ENCODE results near the gene RPUSD1. TPM values are rescaled to one million over a fixed set of nuclear protein-coding genes. Genes with fewer than 3 reads are reported as not detected.
"Not testable (repeated sequence)": the region's sequence is repeated elsewhere in the genome, so short reads cannot be mapped to it uniquely, and the experiment has no call there.

Gene RPUSD1
- total and polyA plus RNA-seq, 2 donors = 16.9 to 20.9 TPM

DNA sequence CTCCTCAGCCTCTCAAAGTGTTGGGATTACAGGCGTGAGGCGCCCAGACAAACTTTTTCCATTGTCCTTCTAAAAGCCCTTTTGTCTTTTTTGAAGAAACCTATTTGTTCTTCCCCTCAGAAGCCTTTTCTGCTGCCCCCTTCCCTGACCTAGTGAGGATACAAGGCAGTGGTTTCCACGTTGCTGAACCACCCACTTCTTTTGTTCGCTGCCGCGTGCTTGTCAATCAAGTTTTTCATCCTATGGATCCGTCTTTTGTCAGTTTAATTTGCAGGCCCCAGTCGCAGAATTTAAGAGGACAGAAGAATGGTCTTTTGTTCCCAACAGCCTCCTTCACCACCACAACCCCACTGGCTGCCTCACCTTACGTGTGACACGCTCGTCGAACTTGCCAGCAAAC lies 32.6 kb upstream of the RPUSD1 start:
- H3K4me3 ChIP-seq (ENCODE audit: low read length in 2 of 2) = no peak overlapping the region
- H3K27ac ChIP-seq (ENCODE audit: low read depth in 1 of 2, low read length in 1 of 2) = no peak overlapping the region
- peaks cover 9 to 41% of the 10 kb centered on the region in 2 donors for H3K27me3 ChIP-seq (ENCODE audit: control insufficient read depth in 2 of 2, insufficient read depth in 1 of 2, low read length in 1 of 2)
- WGBS = 93% methylated on average over 12 of the region's 12 CpGs
- no peaks in the 10 kb centered on the region for H3K36me3 ChIP-seq (ENCODE audit: control insufficient read depth in 2 of 2, insufficient read depth in 2 of 2, low read length in 1 of 2)
- DNase-seq (ENCODE audit: low read depth in 6 of 9, low spot score in 9 of 9) = no peak
- no peaks in the 10 kb centered on the region for H3K9me3 ChIP-seq (ENCODE audit: control insufficient read depth in 2 of 2, insufficient read depth in 1 of 2, low read length in 1 of 2)
- peaks cover 0 to 15% of the 10 kb centered on the region in 2 donors for H3K4me1 ChIP-seq (ENCODE audit: control insufficient read depth in 2 of 2, insufficient read depth in 2 of 2, low read length in 2 of 2)

- not testable (repeated sequence) for H3K9me3 ChIP-seq (ENCODE audit: control insufficient read depth in 2 of 2, insufficient read depth in 1 of 2, low read length in 1 of 2); H3K4me3 ChIP-seq (ENCODE audit: low read length in 2 of 2); H3K36me3 ChIP-seq (ENCODE audit: control insufficient read depth in 2 of 2, insufficient read depth in 2 of 2, low read length in 1 of 2); DNase-seq (ENCODE audit: low read depth in 6 of 9, low spot score in 9 of 9)
- H3K27ac ChIP-seq (ENCODE audit: low read depth in 1 of 2, low read length in 1 of 2) = peak overlapping the region in 1 of 2 donors; percentile 70
- H3K27me3 ChIP-seq (ENCODE audit: control insufficient read depth in 2 of 2, insufficient read depth in 1 of 2, low read length in 1 of 2) = peaks cover 9 to 44% of the 10 kb centered on the region in 2 donors
- WGBS = 43% methylated on average over 10 of the region's 10 CpGs
- H3K4me1 ChIP-seq (ENCODE audit: control insufficient read depth in 2 of 2, insufficient read depth in 2 of 2, low read length in 2 of 2) = peaks cover 0 to 15% of the 10 kb centered on the region in 2 donors
Observed at GRCh38 chr16:820044-820408, 31.8 kb upstream of the RPUSD1 start.

GRCh38 chr16:819336-820043 lies 31.3 kb upstream of the RPUSD1 start:
- Histone ChIP-seq H3K36me3 (ENCODE audit: control insufficient read depth in 2 of 2, insufficient read depth in 2 of 2, low read length in 1 of 2) (no peaks in the 10 kb centered on the region), H3K27me3 (ENCODE audit: control insufficient read depth in 2 of 2, insufficient read depth in 1 of 2, low read length in 1 of 2) (peaks cover 12 to 49% of the 10 kb centered on the region in 2 donors), H3K4me3 (ENCODE audit: low read length in 2 of 2) (peak overlapping the region in 1 of 2 donors; percentile 4), H3K27ac (ENCODE audit: low read depth in 1 of 2, low read length in 1 of 2) (peak overlapping the region in 1 of 2 donors; percentile 70), H3K4me1 (ENCODE audit: control insufficient read depth in 2 of 2, insufficient read depth in 2 of 2, low read length in 2 of 2) (peaks cover 0 to 15% of the 10 kb centered on the region in 2 donors), H3K9me3 (ENCODE audit: control insufficient read depth in 2 of 2, insufficient read depth in 1 of 2, low read length in 1 of 2) (no peaks in the 10 kb centered on the region)
- peak in 2 of 9 donors; percentile 61 to 74 for DNase-seq (ENCODE audit: low read depth in 6 of 9, low spot score in 9 of 9)
- 4% methylated on average over 23 of the region's 23 CpGs for WGBS

DNA sequence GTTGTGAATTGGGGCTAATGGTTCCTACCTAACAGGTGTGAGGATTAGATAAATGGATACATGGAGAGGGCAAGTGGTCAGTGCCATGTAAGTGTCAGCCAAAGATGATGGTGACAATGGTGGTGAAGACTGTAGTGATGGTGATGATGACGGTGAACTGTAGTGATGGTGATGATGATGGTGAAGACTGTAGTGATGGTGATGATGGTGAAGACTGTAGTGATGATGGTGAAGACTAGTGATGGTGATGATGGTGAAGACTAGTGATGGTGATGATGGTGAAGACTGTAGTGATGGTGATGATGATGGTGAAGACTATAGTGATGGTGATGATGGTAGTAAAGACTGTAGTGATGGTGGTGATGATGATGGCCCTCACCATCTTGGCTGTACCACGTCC lies 30.4 kb upstream of the RPUSD1 start:
- WGBS = 89% methylated on average over 2 of the region's 2 CpGs
- Histone ChIP-seq H3K27me3 (ENCODE audit: control insufficient read depth in 2 of 2, insufficient read depth in 1 of 2, low read length in 1 of 2) (peaks cover 21 to 55% of the 10 kb centered on the region in 2 donors), H3K9me3 (ENCODE audit: control insufficient read depth in 2 of 2, insufficient read depth in 1 of 2, low read length in 1 of 2) (no peaks in the 10 kb centered on the region), H3K4me3 (ENCODE audit: low read length in 2 of 2) (no peak overlapping the region), H3K36me3 (ENCODE audit: control insufficient read depth in 2 of 2, insufficient read depth in 2 of 2, low read length in 1 of 2) (no peaks in the 10 kb centered on the region), H3K4me1 (ENCODE audit: control insufficient read depth in 2 of 2, insufficient read depth in 2 of 2, low read length in 2 of 2) (peaks cover 0 to 15% of the 10 kb centered on the region in 2 donors), H3K27ac (ENCODE audit: low read depth in 1 of 2, low read length in 1 of 2) (no peak overlapping the region)
- DNase-seq (ENCODE audit: low read depth in 6 of 9, low spot score in 9 of 9) = no peak

DNA sequence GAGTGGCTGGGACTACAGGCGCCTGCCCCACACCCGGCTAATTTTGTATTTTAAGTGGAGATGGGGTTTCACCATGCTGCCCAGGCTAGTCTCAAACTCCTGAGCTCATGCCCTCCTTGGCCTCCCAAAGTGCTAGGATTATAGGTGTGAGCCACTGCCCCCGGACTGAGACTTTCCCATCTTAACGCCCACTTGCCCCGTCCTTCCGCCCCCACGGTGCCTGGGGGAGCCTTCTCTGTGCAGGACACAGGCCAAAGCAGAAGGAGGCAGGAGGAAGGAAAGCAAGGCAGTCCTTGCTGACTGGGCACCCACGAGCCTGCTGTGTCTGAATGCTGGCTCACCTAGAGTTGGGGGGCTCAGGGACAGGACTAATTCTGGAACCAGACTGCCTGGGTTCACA lies 30.0 kb upstream of the RPUSD1 start:
- H3K9me3 ChIP-seq (ENCODE audit: control insufficient read depth in 2 of 2, insufficient read depth in 1 of 2, low read length in 1 of 2) = no peaks in the 10 kb centered on the region
- H3K4me1 ChIP-seq (ENCODE audit: control insufficient read depth in 2 of 2, insufficient read depth in 2 of 2, low read length in 2 of 2) = peaks cover 0 to 15% of the 10 kb centered on the region in 2 donors
- H3K4me3 ChIP-seq (ENCODE audit: low read length in 2 of 2) = no peak overlapping the region
- no peaks in the 10 kb centered on the region for H3K36me3 ChIP-seq (ENCODE audit: control insufficient read depth in 2 of 2, insufficient read depth in 2 of 2, low read length in 1 of 2)
- H3K27ac ChIP-seq (ENCODE audit: low read depth in 1 of 2, low read length in 1 of 2) = no peak overlapping the region
- no peak for DNase-seq (ENCODE audit: low read depth in 6 of 9, low spot score in 9 of 9)
- H3K27me3 ChIP-seq (ENCODE audit: control insufficient read depth in 2 of 2, insufficient read depth in 1 of 2, low read length in 1 of 2) = peaks cover 25 to 59% of the 10 kb centered on the region in 2 donors
- WGBS = 79% methylated on average over 8 of the region's 8 CpGs

DNA sequence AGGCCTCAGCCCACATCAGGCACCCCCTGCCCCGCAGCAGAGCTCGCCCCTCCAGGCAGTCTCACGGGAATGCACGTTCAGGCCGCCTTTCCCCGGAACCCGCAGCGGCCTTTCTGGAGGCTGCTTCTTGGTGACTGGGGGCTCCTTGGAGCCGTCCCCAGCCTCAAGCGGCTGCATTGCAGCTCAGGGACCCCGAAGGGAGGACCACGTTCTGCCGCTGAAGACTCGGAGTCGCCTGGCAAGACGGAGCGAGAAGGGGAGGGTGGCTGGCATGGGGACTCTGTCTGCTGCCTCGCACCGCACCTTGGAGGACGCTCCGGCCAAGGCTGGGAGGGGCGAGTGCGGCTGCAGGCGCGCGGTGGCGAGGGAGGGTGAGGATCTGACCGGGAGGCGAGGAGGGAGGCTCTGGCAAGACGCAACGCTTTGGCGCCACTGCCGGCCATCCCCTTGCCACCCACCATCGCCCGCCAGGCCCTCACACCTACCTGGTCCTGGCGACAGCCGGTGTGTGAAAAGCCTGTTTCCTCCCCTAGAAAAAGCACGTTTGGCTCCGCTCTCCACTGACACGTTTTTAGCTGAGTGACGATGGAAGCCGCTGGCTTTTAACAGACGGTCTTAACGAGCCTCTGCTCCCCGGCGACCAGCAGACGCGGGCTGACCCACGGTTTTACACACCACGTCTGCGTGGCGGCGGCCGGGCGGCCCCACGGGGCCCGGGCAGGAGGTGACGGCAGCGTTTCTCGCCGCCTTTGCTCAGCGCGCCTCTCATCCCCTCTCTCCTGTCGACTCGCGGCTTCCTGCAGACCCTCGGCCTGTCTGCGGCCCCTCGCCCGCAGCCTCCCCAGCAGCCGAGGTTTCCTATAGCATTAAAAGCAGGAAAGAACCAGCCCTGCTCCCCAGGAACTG lies 29.1 kb upstream of the RPUSD1 start:
- H3K27me3 ChIP-seq (ENCODE audit: control insufficient read depth in 2 of 2, insufficient read depth in 1 of 2, low read length in 1 of 2) = peaks cover 33 to 68% of the 10 kb centered on the region in 2 donors
- no peak overlapping the region for H3K4me3 ChIP-seq (ENCODE audit: low read length in 2 of 2)
- peaks cover 0 to 15% of the 10 kb centered on the region in 2 donors for H3K4me1 ChIP-seq (ENCODE audit: control insufficient read depth in 2 of 2, insufficient read depth in 2 of 2, low read length in 2 of 2)
- peaks cover 0 to 2% of the 10 kb centered on the region in 2 donors for H3K9me3 ChIP-seq (ENCODE audit: control insufficient read depth in 2 of 2, insufficient read depth in 1 of 2, low read length in 1 of 2)
- H3K27ac ChIP-seq (ENCODE audit: low read depth in 1 of 2, low read length in 1 of 2) = no peak overlapping the region
- 63% methylated on average over 71 of the region's 71 CpGs for WGBS
- no peak for DNase-seq (ENCODE audit: low read depth in 6 of 9, low spot score in 9 of 9)
- H3K36me3 ChIP-seq (ENCODE audit: control insufficient read depth in 2 of 2, insufficient read depth in 2 of 2, low read length in 1 of 2) = no peaks in the 10 kb centered on the region

GRCh38 chr16:815861-816260 lies 27.7 kb upstream of the RPUSD1 start:
- Histone ChIP-seq H3K36me3 (ENCODE audit: control insufficient read depth in 2 of 2, insufficient read depth in 2 of 2, low read length in 1 of 2) (no peaks in the 10 kb centered on the region), H3K27ac (ENCODE audit: low read depth in 1 of 2, low read length in 1 of 2) (no peak overlapping the region)
- WGBS = 94% methylated on average over 15 of the region's 15 CpGs

DNA sequence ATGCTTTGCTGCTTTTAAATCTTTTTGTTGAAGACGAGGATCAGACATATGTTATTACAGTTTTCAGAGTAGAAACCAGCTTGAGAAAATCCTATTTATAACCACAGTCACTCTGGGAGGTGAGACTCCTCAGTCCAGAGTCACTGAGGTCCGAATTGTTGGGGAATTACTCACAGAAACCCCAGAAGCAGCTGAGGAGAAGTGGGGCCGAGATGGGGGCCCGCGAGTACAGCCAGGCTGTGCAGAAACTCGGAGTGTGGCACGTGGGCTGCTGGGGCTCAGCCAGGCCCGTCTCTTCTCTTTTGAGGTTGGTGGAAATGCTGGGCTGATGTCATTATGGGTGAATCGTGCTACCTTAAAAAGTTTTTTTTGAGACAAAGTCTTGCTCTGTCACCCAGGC lies 26.8 kb upstream of the RPUSD1 start:
- H3K27me3 ChIP-seq (ENCODE audit: control insufficient read depth in 2 of 2, insufficient read depth in 1 of 2, low read length in 1 of 2) = peaks cover 41 to 90% of the 10 kb centered on the region in 2 donors
- H3K4me1 ChIP-seq (ENCODE audit: control insufficient read depth in 2 of 2, insufficient read depth in 2 of 2, low read length in 2 of 2) = peaks cover 0 to 10% of the 10 kb centered on the region in 2 donors
- no peak overlapping the region for H3K4me3 ChIP-seq (ENCODE audit: low read length in 2 of 2)
- H3K36me3 ChIP-seq (ENCODE audit: control insufficient read depth in 2 of 2, insufficient read depth in 2 of 2, low read length in 1 of 2) = no peaks in the 10 kb centered on the region
- peaks cover 4 to 9% of the 10 kb centered on the region in 2 donors for H3K9me3 ChIP-seq (ENCODE audit: control insufficient read depth in 2 of 2, insufficient read depth in 1 of 2, low read length in 1 of 2)
- 91% methylated on average over 9 of the region's 9 CpGs for WGBS
- H3K27ac ChIP-seq (ENCODE audit: low read depth in 1 of 2, low read length in 1 of 2) = no peak overlapping the region
- DNase-seq (ENCODE audit: low read depth in 6 of 9, low spot score in 9 of 9) = no peak

More at GRCh38 chr16:815861-816260, 27.7 kb upstream of the RPUSD1 start:
- no peak overlapping the region for H3K4me3 ChIP-seq (ENCODE audit: low read length in 2 of 2)
- peaks cover 4 to 9% of the 10 kb centered on the region in 2 donors for H3K9me3 ChIP-seq (ENCODE audit: control insufficient read depth in 2 of 2, insufficient read depth in 1 of 2, low read length in 1 of 2)
- DNase-seq (ENCODE audit: low read depth in 6 of 9, low spot score in 9 of 9) = no peak
- H3K27me3 ChIP-seq (ENCODE audit: control insufficient read depth in 2 of 2, insufficient read depth in 1 of 2, low read length in 1 of 2) = peaks cover 39 to 82% of the 10 kb centered on the region in 2 donors
- peaks cover 0 to 15% of the 10 kb centered on the region in 2 donors for H3K4me1 ChIP-seq (ENCODE audit: control insufficient read depth in 2 of 2, insufficient read depth in 2 of 2, low read length in 2 of 2)

DNA sequence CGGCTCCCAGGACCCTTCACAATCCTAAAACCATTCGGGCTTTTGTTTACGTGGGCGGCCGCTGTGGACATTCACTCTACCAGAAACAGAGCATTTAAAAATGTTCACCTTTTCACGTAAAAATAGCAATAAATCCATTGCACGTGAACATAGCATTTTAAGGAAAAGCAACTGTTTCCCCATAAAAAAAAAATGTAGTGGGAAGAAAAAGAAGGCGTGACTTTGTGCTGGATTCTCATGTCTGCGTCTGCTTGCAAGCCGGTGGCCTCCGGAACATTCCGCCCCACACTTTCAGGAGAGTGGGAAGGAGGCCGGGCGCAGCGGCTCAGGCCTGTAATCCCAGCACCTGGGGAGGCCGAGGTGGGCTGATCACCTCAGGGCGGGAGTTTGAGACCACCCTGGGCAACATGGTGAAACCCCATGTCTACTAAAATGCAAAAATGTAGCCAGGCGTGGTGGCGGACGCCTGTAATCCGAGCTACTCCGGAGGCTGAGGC lies 25.8 kb upstream of the RPUSD1 start:
- no peak for DNase-seq (ENCODE audit: low read depth in 6 of 9, low spot score in 9 of 9)
- H3K4me3 ChIP-seq (ENCODE audit: low read length in 2 of 2) = no peak overlapping the region
- H3K27me3 ChIP-seq (ENCODE audit: control insufficient read depth in 2 of 2, insufficient read depth in 1 of 2, low read length in 1 of 2) = peaks cover 41 to 91% of the 10 kb centered on the region in 2 donors
- peaks cover 6 to 16% of the 10 kb centered on the region in 2 donors for H3K9me3 ChIP-seq (ENCODE audit: control insufficient read depth in 2 of 2, insufficient read depth in 1 of 2, low read length in 1 of 2)
- H3K36me3 ChIP-seq (ENCODE audit: control insufficient read depth in 2 of 2, insufficient read depth in 2 of 2, low read length in 1 of 2) = no peaks in the 10 kb centered on the region
- 69% methylated on average over 22 of the region's 22 CpGs for WGBS
- no peak overlapping the region for H3K27ac ChIP-seq (ENCODE audit: low read depth in 1 of 2, low read length in 1 of 2)
- H3K4me1 ChIP-seq (ENCODE audit: control insufficient read depth in 2 of 2, insufficient read depth in 2 of 2, low read length in 2 of 2) = peaks cover 0 to under 1% of the 10 kb centered on the region in 2 donors

Data from thymus (tissue), 11 donors.